ENCODE results near the gene TSGA10IP.

TSGA10IP gene

GRCh38 chr11:65973439-65974110 is 28.3 kb downstream of the TSGA10IP start:
- in situ Hi-C loops (cut with MboI; ENCODE audit: low sequenced_read_pairs): no loop called here

GRCh38 chr11:65975771-65976170 is 30.5 kb downstream of the TSGA10IP start:
- in situ Hi-C loops (cut with MboI; ENCODE audit: low sequenced_read_pairs): no loop called here

GRCh38 chr11:65976216-65977176 is 31.2 kb downstream of the TSGA10IP start:
- in situ Hi-C loops (cut with MboI; ENCODE audit: low sequenced_read_pairs): no loop called here

- in situ Hi-C loops (cut with MboI; ENCODE audit: low sequenced_read_pairs): no loop called here
Measured at GRCh38 chr11:65977621-65978390, 32.5 kb downstream of the TSGA10IP start.

- in situ Hi-C loops (cut with MboI; ENCODE audit: low sequenced_read_pairs): no loop called here
Measured at GRCh38 chr11:65978391-65979238, 33.3 kb downstream of the TSGA10IP start.

- in situ Hi-C loops (cut with MboI; ENCODE audit: low sequenced_read_pairs): no loop called here
Measured at GRCh38 chr11:65979261-65979759, 34.0 kb downstream of the TSGA10IP start.

GRCh38 chr11:65981101-65981740 is 35.9 kb downstream of the TSGA10IP start:
- in situ Hi-C loops (cut with MboI; ENCODE audit: low sequenced_read_pairs): loop anchor here (10.0 kb wide), 1 partner anchor 266 kb away; the partner anchor contains the start of gene KAT5

- in situ Hi-C loops (cut with MboI; ENCODE audit: low sequenced_read_pairs): loop anchor here (10.0 kb wide), 1 partner anchor 267 kb away; the partner anchor contains the start of gene KAT5
Measured at GRCh38 chr11:65981972-65982823, 36.9 kb downstream of the TSGA10IP start.

GRCh38 chr11:65982824-65983588 is 37.7 kb downstream of the TSGA10IP start:
- in situ Hi-C loops (cut with MboI; ENCODE audit: low sequenced_read_pairs): loop anchor here (10.0 kb wide), 1 partner anchor 268 kb away; the partner anchor contains the start of gene KAT5

- in situ Hi-C loops (cut with MboI; ENCODE audit: low sequenced_read_pairs): loop anchor here (10.0 kb wide), 1 partner anchor 269 kb away; the partner anchor contains the start of gene KAT5
Measured at GRCh38 chr11:65983589-65983987, 38.3 kb downstream of the TSGA10IP start.

GRCh38 chr11:65987336-65987735 is 42.1 kb downstream of the TSGA10IP start:
- in situ Hi-C loops (cut with MboI; ENCODE audit: low sequenced_read_pairs): loop anchor here (10.0 kb wide), 1 partner anchor 273 kb away; the partner anchor contains the start of gene KAT5

GRCh38 chr11:65988791-65989592 is 43.7 kb downstream of the TSGA10IP start:
- in situ Hi-C loops (cut with MboI; ENCODE audit: low sequenced_read_pairs): loop anchor here (10.0 kb wide), 1 partner anchor 274 kb away; the partner anchor contains the start of gene KAT5

GRCh38 chr11:65992056-65992455 is 46.8 kb downstream of the TSGA10IP start:
- in situ Hi-C loops (cut with MboI; ENCODE audit: low sequenced_read_pairs): no loop called here

GRCh38 chr11:65997286-65997685 is 52.0 kb downstream of the TSGA10IP start:
- in situ Hi-C loops (cut with MboI; ENCODE audit: low sequenced_read_pairs): no loop called here

- in situ Hi-C loops (cut with MboI; ENCODE audit: low sequenced_read_pairs): no loop called here
Measured at GRCh38 chr11:66001942-66002647, 56.8 kb downstream of the TSGA10IP start, which contains the start of the genes BANF1 and EIF1AD. BANF1 (plus strand) TSS chr11:66002503; CDS start chr11:66003251, 748 bp downstream. EIF1AD (minus strand) TSS chr11:66002157; CDS start chr11:66000389, 1,768 bp downstream.
